GM21515 (cell line): ENCODE measurements around the gene TMEM179.

Source experiments
- ATAC-seq: cut with Tn5 transposase; IDR thresholded peaks from one replicate; pipeline ENCODE4 v1.9.1; 2021; ENCODE audit not compliant: unreplicated experiment

Gene TMEM179

GRCh38 chr14:104558231-104559027 lies 46.1 kb downstream of the TMEM179 start:
- ATAC-seq = no peak

GRCh38 chr14:104557766-104558165 lies 46.8 kb downstream of the TMEM179 start:
- no peak for ATAC-seq

- ATAC-seq = no peak
Observed at GRCh38 chr14:104557086-104557485, 47.5 kb downstream of the TMEM179 start.

- ATAC-seq = no peak
Observed at GRCh38 chr14:104556256-104557021, 48.1 kb downstream of the TMEM179 start.

GRCh38 chr14:104555430-104556255 lies 48.9 kb downstream of the TMEM179 start:
- ATAC-seq = no peak

- ATAC-seq = no peak
Observed at GRCh38 chr14:104554608-104555429, 49.8 kb downstream of the TMEM179 start.

DNA sequence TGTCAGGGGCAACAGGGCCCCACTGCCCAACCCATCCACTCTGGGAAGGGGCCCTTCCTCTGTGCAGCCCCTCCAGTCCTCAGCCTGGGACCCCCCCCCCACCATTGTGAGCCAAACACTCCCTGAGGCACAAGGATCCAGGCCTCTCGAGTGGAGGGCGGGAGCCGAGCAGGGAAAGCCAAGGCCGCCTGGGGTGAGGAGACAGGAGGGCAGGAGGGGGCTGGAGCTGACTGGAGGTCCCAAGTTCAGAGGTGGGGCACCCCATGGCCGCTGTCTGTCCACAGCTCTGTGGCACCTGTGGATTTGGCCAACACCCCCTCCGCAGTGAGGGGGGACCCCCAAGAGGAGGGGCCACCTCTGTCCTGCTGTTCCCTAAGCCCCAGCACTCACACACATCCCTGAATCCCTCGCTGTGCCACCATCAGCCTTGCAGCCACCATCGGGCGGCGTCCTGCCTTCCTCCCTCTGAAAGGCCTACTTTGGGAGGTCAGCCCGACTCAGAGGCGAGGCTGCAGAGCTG lies 50.4 kb downstream of the TMEM179 start:
- no peak for ATAC-seq

GRCh38 chr14:104553166-104554087 lies 51.1 kb downstream of the TMEM179 start:
- ATAC-seq = no peak

GRCh38 chr14:104552738-104553125 lies 51.8 kb downstream of the TMEM179 start:
- ATAC-seq = no peak

DNA sequence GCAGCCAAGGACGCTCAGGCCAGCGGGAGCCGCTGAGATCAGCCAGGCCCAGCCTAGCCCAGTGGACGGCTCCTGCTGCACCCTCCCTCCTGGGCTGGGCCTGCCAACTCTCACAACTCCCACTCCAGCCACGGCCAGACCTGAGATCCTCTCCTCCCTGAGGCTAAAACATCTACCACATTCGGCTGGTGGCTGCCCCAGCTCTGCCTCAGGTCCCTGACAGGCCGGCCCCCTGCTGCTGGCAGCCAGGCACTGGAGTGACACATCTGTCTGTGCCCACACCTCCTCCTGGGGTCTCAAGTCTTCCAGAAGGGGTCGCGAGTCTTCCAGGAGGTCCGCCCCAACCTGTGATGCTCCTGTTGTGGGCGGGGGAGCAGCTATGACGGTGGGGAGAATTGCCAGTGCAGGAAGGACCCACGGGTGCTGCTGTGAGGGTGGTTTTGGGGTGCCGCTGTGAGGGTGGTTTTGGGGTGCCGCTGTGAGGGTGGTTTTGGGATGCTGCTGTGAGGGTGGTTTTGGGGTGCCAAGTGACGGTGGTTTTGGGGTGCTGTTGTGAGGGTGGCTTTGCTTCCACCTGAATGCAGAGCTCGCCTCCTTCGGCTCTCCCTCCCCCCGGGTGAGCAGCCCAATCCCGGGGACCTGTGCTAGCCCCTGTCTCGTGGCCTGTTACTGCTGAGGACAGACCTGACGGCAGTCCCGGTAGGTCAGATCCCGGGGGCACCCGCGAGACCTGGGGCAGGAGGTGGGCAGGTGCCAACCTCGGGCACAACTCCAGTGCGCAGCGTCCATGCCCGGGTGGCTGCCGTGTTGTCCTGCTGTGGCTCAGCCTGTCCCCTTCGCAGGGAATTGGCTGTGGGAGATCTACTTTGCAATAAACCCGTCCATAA lies 52.5 kb downstream of the TMEM179 start:
- no peak for ATAC-seq

- no peak for ATAC-seq
Observed at GRCh38 chr14:104550861-104551728, 53.5 kb downstream of the TMEM179 start.

DNA sequence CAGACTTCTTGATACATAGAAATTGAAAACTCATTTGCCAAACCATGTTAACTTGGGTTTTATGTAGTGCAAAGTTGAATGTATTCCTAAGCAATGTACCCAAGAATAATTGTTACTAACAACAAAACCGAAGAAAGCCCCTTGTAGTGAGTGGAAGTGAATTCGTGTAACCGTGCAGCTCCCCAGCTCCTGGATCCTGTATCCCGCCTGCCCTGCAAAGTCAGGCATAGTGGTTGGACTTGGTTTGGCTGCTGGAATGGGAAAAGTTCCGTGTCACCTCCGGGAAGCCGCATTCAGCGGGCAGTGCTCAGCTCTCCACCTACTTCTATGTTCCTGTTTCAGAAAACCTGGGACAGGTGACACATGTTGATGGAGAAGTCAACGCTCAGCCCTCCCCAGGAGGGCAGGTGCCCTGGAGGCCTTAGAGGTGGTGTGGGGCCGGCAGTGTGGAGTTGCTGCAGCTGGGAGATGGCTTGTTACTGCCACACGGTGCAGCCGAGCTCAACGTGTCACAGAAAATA lies 54.2 kb downstream of the TMEM179 start:
- ATAC-seq = no peak

- no peak for ATAC-seq
Observed at GRCh38 chr14:104549536-104550339, 54.8 kb downstream of the TMEM179 start.

- no peak for ATAC-seq
Observed at GRCh38 chr14:104548802-104549535, 55.6 kb downstream of the TMEM179 start.

DNA sequence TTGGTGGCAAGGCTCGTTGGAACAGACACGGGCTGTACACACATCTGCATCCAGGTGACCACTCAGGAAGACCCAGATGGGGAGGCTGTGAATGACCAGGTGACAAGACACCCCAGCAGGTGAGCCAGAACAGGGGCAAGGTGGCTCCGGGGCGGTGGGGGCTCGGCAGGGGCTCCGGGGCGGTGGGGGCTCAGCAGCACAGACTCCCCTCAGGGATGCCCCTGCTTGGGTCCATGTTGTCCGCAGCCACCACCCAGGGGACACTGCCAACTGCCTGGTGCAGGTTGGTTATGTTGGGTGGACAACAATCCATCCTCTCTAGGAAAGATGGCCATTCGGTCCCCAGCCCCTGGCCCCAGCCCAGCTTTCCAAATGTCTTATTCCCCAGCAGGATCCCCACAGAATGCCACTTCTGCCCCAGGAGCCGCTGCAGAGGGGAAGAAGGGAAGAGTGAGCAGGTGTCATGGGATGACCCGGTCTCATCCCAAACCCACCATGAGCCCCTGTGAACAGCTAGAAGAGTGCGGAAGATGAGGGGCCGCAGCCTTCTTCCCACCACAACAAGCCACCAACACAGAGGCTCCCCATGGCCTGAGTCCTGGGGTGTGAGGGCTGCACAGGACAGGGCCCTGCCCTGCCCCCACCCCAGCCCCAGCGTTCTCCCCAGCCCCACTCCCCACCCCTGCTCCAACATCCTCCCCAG lies 56.4 kb downstream of the TMEM179 start:
- no peak for ATAC-seq
